Small intestine (tissue), 7 donors: Measurements from ENCODE around the gene POLA1. TPM values are rescaled to one million over a fixed set of nuclear protein-coding genes. Genes with fewer than 3 reads are reported as not detected.

Source experiments
- DNase-seq, 2 donors: peaks; one replicate each; pipeline versions ENCODE4 v3.0.0 to v3.0.0-alpha.2; 2013
- FAIRE-seq: peaks from 2 replicates; lab custom pipeline; 2012; peaks lifted over from hg19 to GRCh38; lab: Jason Lieb, UNC
- H3K27ac ChIP-seq, 3 donors: one replicate each; pipeline ENCODE4 v1.5.1; 2013; ENCODE audit warnings: low read length in 2 of 3, mild to moderate bottlenecking in 2 of 3, control low read depth in 1 of 3, inconsistent platforms in 1 of 3, low read depth in 1 of 3, moderate library complexity in 1 of 3
- H3K27me3 ChIP-seq, 3 donors: one replicate each; pipeline ENCODE4 v1.6.1; 2013; ENCODE audit warnings: low read length in 3 of 3, inconsistent platforms in 1 of 3; ENCODE audit not compliant: control insufficient read depth in 3 of 3, insufficient read depth in 3 of 3
- H3K36me3 ChIP-seq, 3 donors: one replicate each; pipeline ENCODE4 v1.6.1; 2013; ENCODE audit warnings: low read length in 3 of 3, inconsistent platforms in 1 of 3, low read depth in 1 of 3, mild to moderate bottlenecking in 1 of 3, moderate library complexity in 1 of 3; ENCODE audit not compliant: control insufficient read depth in 3 of 3, insufficient read depth in 2 of 3
- H3K4me1 ChIP-seq, 3 donors: one replicate each; pipeline ENCODE4 v1.6.1; 2013; ENCODE audit warnings: low read length in 2 of 3, inconsistent platforms in 1 of 3, low read depth in 1 of 3, mild to moderate bottlenecking in 1 of 3, moderate library complexity in 1 of 3; ENCODE audit not compliant: control insufficient read depth in 3 of 3, insufficient read depth in 2 of 3
- H3K4me3 ChIP-seq, 3 donors: one replicate each; pipeline ENCODE4 v1.5.1; 2013; ENCODE audit warnings: low read length in 3 of 3, control low read depth in 1 of 3, inconsistent platforms in 1 of 3, low read depth in 1 of 3, mild to moderate bottlenecking in 1 of 3, moderate library complexity in 1 of 3
- H3K9me3 ChIP-seq, 2 donors: one replicate each; pipeline ENCODE4 v1.6.1; 2013; ENCODE audit warnings: low read depth in 1 of 2, low read length in 1 of 2; ENCODE audit not compliant: control insufficient read depth in 2 of 2, insufficient read depth in 1 of 2
- WGBS, 3 donors: extraction: QIAGEN DNeasy Blood & Tissue Kit; methylation state at CpG; one replicate each; pipeline ENCODE4 v1.1.7; 2013; 5-methylcytosine and 5-hydroxymethylcytosine counted together
- polyA plus RNA-seq, 4 donors: library from polyadenylated mRNA; stranded (reverse) in 3 of 4; unstranded in 1 of 4; fragments of 200-250 nt in 3 of 4; fragments of 120-200 nt in 1 of 4; gene quantifications; one replicate each; pipeline versions ENCODE4 v1.2.1 to v1.2.3, GENCODE V29; 2013
- donor health status: healthy with polysubstance abuse.
- donor health status: control.
- donor health status: control.
- donor health status: Bipolar disorder and iron deficiency.
- donor health status: healthy.

Gene POLA1
- polyA plus RNA-seq, 4 donors, result 2.2 to 10.8 (median 4.7) TPM

GRCh38 chrX:25007059-25008053, 313.6 kb downstream of the POLA1 start:
- FAIRE-seq, result no peak
- Histone ChIP-seq H3K4me1 (peaks cover 0 to 10% (median 0%) of the 10 kb centered on the region in 3 donors), H3K27me3 (peaks cover 8 to 93% (median 21%) of the 10 kb centered on the region in 3 donors), H3K36me3 (no peaks in the 10 kb centered on the region), H3K9me3 (no peaks in the 10 kb centered on the region), H3K4me3 (no peak overlapping the region), H3K27ac (no peak overlapping the region)
- DNase-seq, result no peak
- 4 to 36% (median 20%) methylated on average over 19 to 64 of the region's 64 CpGs for WGBS, 3 donors

DNA sequence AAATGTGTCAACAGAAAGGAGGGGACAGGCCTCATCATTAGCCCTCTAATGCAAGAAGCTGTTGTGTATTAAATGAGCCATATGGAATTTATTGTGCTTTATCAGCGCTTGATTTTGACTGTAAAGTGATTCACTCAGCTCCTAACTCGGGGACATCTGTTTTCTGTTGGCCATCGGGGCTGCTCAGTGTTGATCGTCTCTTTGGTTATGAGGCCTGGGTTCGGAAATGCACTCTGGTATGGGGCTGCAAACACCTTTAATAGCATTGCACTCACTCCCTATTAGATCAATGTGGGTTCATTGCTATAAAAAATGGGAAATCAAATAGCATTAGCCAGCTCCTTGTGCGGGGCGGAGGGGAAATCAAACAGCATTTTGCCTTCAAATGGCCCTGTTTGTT, 315.7 kb downstream of the POLA1 start:
- FAIRE-seq, result no peak
- H3K27ac ChIP-seq, result no peak overlapping the region
- 16 to 39% (median 21%) methylated on average over 7 of the region's 7 CpGs for WGBS, 3 donors

GRCh38 chrX:25010784-25011588, 317.3 kb downstream of the POLA1 start:
- Histone ChIP-seq H3K36me3 (no peaks in the 10 kb centered on the region), H3K27ac (no peak overlapping the region), H3K9me3 (no peaks in the 10 kb centered on the region), H3K27me3 (peaks cover 6 to 94% (median 36%) of the 10 kb centered on the region in 3 donors), H3K4me3 (no peak overlapping the region), H3K4me1 (peaks cover 0 to 5% (median 0%) of the 10 kb centered on the region in 3 donors)
- no peak for FAIRE-seq
- WGBS, 3 donors, result 5 to 30% (median 12%) methylated on average over 31 to 33 of the region's 33 CpGs
- DNase-seq, result no peak

More for the DNA sequence above, 315.7 kb downstream of the POLA1 start:
- Histone ChIP-seq H3K9me3 (no peaks in the 10 kb centered on the region), H3K4me1 (peaks cover 0 to 6% (median 0%) of the 10 kb centered on the region in 3 donors), H3K36me3 (no peaks in the 10 kb centered on the region), H3K27me3 (peaks cover 9 to 90% (median 27%) of the 10 kb centered on the region in 3 donors), H3K4me3 (no peak overlapping the region)
- no peak for DNase-seq

- 5 to 30% (median 14%) methylated on average over 32 of the region's 32 CpGs for WGBS, 3 donors
- Histone ChIP-seq H3K27ac (no peak overlapping the region), H3K9me3 (no peaks in the 10 kb centered on the region), H3K4me1 (peaks cover 0 to 5% (median 0%) of the 10 kb centered on the region in 3 donors), H3K4me3 (no peak overlapping the region), H3K27me3 (peaks cover 10 to 94% (median 39%) of the 10 kb centered on the region in 3 donors), H3K36me3 (no peaks in the 10 kb centered on the region)
- DNase-seq (no peak), FAIRE-seq (no peak)
Measured at GRCh38 chrX:25011589-25012432, 318.1 kb downstream of the POLA1 start.

- peak overlapping the region in 1 of 3 donors; percentile 55 for H3K4me3 ChIP-seq
- 3 to 55% (median 13%) methylated on average over 18 to 19 of the region's 19 CpGs for WGBS, 3 donors
- H3K36me3 ChIP-seq, result no peaks in the 10 kb centered on the region
- H3K9me3 ChIP-seq, result no peaks in the 10 kb centered on the region
- H3K27me3 ChIP-seq, result peaks cover 10 to 94% (median 41%) of the 10 kb centered on the region in 3 donors
- DNase-seq (no peak), FAIRE-seq (no peak)
- peaks cover 0 to 5% (median 0%) of the 10 kb centered on the region in 3 donors for H3K4me1 ChIP-seq
- H3K27ac ChIP-seq, result no peak overlapping the region
Measured at GRCh38 chrX:25012433-25012735, 318.7 kb downstream of the POLA1 start.

DNA sequence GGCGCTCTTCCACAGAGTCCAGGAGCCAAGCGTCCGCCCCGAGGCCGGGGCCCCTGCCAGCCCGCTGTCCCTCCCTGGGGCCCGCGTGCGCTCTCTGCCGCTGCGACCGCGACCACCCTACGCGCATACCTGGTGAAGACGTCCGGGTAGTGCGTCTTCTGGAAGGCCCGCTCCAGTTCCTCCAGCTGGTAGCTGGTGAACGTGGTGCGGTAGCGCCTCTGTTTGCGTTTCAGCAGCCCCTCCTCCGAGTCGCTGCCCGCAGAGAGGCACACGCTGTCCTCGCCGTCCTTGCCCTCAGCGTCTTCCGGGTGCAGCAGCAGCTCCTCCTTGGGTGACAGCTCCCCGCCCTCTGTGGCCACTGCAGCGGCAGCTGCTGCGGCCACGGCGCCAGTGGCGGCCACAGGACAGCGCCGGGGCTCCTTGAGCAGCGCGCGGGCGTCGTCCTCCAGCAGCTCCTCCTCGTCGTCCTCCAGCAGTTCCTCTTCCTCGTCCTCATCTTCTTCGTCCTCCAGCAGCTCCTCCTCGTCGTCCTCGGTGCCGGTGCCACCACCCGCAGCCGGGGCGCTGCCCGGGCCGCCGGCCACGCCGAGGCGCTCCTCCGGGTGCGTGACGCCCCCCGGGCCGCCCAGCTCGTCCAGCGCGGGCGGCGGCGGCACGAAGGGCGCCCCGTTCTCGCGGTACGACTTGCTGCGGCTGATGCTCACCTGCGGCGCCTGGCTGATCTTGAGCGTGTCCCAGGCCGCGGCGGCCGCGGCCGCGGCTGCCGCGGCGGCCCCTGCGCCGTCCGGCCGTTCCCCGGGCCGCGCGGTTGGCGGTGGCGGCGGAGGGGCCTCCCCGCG, 319.3 kb downstream of the POLA1 start:
- WGBS, 3 donors, result 1 to 32% (median 5%) methylated on average over 46 to 105 of the region's 105 CpGs
- peaks cover 0 to 7% (median 0%) of the 10 kb centered on the region in 3 donors for H3K4me1 ChIP-seq
- H3K27ac ChIP-seq, result no peak overlapping the region
- H3K9me3 ChIP-seq, result no peaks in the 10 kb centered on the region
- DNase-seq, result peak in 1 of 2 donors; percentile 23
- no peaks in the 10 kb centered on the region for H3K36me3 ChIP-seq
- no peak for FAIRE-seq
- H3K27me3 ChIP-seq, result peaks cover 12 to 94% (median 41%) of the 10 kb centered on the region in 3 donors
- H3K4me3 ChIP-seq, result peak overlapping the region in 2 of 3 donors; percentile 15 to 55

DNA sequence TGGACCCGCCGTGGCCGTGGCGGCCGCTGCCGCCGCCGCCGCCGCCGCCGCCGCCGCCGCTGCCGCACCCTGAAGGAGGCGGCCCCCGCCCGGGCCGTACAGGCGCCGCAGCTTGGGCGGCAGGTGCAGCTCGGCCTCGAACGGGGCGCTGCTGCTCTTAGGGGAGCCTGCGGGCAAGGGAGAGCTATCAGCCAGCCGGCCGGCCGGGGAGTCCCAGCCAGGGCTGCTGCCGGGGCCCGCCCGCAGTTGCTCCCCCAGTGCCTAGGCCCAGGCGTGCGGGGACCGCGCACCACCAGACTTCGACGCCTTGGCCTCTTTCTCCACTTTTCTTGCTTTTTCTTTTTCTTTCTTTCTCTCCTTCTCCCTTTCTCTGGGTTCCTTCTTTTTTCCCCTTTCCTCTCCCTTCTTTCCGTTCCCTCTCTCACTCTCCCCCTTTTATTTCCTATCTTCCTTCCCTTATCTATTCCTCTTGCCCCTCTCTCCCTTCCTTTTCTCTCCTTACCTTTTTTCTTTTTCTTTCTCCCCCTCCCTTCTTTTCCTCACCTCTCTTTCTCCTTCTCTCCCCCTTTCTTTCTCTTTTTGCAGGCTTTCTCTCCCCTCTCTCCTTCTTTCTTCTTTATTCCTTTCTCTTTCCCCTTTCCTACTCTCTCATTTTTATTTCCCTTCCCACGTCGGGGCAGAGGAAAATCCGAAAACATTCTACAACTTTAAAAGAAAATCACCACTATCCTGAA, 320.1 kb downstream of the POLA1 start:
- Histone ChIP-seq H3K36me3 (no peaks in the 10 kb centered on the region), H3K4me1 (peaks cover 0 to 7% (median 0%) of the 10 kb centered on the region in 3 donors), H3K9me3 (no peaks in the 10 kb centered on the region), H3K27ac (no peak overlapping the region), H3K4me3 (peak overlapping the region in 1 of 3 donors; percentile 55), H3K27me3 (peaks cover 12 to 93% (median 41%) of the 10 kb centered on the region in 3 donors)
- 3 to 46% (median 20%) methylated on average over 8 to 44 of the region's 44 CpGs for WGBS, 3 donors
- DNase-seq, result peak in 1 of 2 donors; percentile 15
- FAIRE-seq, result no peak
